ENCODE data around the gene GNG2.

The GNG2 gene

DNA sequence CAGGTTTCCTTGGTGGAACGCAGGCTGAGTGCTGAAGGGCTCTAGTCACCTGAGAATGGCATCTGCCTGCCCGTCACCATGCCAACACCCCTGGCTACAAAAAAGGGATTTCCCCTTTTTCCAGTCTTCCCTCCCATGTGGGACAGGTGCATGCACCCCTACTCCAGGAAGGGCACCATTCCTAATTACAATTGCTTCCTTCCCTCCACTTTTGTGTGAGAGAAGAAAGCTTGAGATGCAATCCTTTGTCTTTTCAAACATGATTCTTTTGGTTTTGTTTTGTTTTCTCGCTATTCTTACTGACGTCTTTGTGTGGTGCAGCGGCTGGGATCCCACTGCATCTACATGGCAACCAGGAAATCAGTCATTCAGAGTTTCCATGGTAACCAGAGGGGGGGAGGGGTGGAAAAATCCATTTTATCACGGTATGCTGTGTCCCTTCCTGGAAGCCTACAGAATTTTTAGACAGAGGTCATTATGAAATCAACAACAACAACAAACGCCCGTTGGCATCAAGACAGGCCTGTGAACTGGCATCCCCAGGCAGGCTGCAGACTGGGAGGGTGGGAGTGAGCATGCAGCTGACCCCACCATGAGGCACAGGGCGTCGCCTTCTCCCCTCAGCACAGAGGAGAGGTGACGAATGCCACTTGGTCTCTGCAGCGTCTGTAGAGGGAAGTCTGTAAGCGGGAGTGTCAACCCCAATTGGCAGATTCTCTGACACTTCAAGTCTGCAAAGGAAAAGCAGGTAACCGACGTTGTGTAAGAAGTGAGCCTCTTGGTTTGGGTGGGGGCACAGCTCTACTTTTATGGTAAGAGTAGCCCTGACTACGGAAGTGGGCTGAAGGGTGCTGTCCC is 13.6 kb upstream of the GNG2 start:
- H3K27me3 ChIP-seq (replicated peaks; ENCODE audit: control insufficient read depth, insufficient read depth, low read length): no peaks in the 10 kb centered on the region
- TF ChIP-seq CTCF (IDR thresholded peaks at IDR 0.05; ENCODE audit: insufficient read depth, low read length, poor library complexity, severe bottlenecking): no peak
- DNase-seq (ENCODE audit: extremely low read depth, insufficient read length): peak; percentile 86
- no peaks in the 10 kb centered on the region for H3K36me3 ChIP-seq (ENCODE audit: control insufficient read depth, insufficient read depth, low read length)
- H3K4me3 ChIP-seq (replicated peaks; ENCODE audit: low read depth, low read length): peak overlapping the region; percentile 68

DNA sequence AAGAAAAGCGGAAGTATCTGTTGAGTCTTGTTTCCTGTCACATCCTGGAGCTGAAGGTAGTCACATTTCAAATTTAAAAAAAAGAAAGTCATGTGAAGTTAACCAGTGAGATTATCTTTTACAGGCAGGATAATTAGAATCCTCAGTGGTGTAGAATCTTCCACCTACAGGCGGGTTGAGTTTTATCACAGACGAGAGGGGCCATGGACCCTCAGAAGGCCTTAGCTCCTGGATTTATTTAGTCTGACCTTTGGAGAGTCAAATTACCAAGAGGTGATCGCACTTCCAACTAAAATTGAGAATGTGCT is 13.0 kb upstream of the GNG2 start:
- Histone ChIP-seq H3K36me3 (ENCODE audit: control insufficient read depth, insufficient read depth, low read length) (no peaks in the 10 kb centered on the region), H3K4me3 (replicated peaks; ENCODE audit: low read depth, low read length) (peak overlapping the region; percentile 22), H3K27me3 (replicated peaks; ENCODE audit: control insufficient read depth, insufficient read depth, low read length) (no peaks in the 10 kb centered on the region)
- no peak for TF ChIP-seq CTCF (IDR thresholded peaks at IDR 0.05; ENCODE audit: insufficient read depth, low read length, poor library complexity, severe bottlenecking)
- no peak for DNase-seq (ENCODE audit: extremely low read depth, insufficient read length)

GRCh38 chr14:51848120-51848519 is 12.3 kb upstream of the GNG2 start:
- Histone ChIP-seq H3K27me3 (replicated peaks; ENCODE audit: control insufficient read depth, insufficient read depth, low read length) (no peaks in the 10 kb centered on the region), H3K4me3 (replicated peaks; ENCODE audit: low read depth, low read length) (no peak overlapping the region), H3K36me3 (ENCODE audit: control insufficient read depth, insufficient read depth, low read length) (no peaks in the 10 kb centered on the region)
- no peak for TF ChIP-seq CTCF (IDR thresholded peaks at IDR 0.05; ENCODE audit: insufficient read depth, low read length, poor library complexity, severe bottlenecking)
- DNase-seq (ENCODE audit: extremely low read depth, insufficient read length): no peak

DNA sequence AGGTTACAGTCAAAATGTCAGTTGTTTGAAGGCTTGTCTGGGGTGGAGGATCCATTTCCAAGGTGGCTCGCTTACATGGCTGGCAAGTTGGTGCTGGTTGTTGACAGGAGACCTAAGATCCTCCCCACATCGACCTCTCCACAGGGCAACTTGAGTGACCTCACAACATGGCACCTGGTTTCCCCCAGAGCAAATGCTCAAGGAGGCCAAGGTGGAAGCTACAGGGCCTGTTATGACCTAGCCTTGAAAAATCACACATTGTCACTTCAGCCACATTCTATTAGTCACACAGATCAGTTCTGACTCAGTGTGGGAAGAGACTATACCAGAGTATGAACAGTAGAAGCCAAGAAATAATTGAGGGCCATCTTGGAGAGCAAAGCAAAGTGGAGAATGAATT is 11.3 kb upstream of the GNG2 start:
- Histone ChIP-seq H3K36me3 (ENCODE audit: control insufficient read depth, insufficient read depth, low read length) (no peaks in the 10 kb centered on the region), H3K4me3 (replicated peaks; ENCODE audit: low read depth, low read length) (no peak overlapping the region), H3K27me3 (replicated peaks; ENCODE audit: control insufficient read depth, insufficient read depth, low read length) (no peaks in the 10 kb centered on the region)
- no peak for TF ChIP-seq CTCF (IDR thresholded peaks at IDR 0.05; ENCODE audit: insufficient read depth, low read length, poor library complexity, severe bottlenecking)
- peak; percentile 50 for DNase-seq (ENCODE audit: extremely low read depth, insufficient read length)

DNA sequence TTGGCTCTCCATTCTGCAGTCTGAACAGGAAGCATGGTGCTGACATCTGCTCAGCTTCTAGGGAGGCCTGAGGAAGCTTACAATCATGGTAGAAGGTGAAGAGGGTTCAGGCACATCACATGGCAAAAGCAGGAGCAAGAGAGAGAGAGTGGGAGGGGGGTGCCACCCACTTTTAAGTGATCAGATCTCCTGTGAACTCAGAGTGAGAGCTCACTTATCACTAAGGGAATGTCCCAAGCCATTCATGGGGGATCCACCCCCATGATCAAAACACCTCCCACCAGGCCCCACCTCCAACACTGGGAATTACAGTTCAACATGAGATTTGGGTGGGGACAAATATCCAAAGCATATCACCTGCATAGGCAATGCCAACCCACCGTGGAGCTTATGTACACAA is 9.8 kb upstream of the GNG2 start:
- DNase-seq (ENCODE audit: extremely low read depth, insufficient read length): no peak
- no peak for TF ChIP-seq CTCF (IDR thresholded peaks at IDR 0.05; ENCODE audit: insufficient read depth, low read length, poor library complexity, severe bottlenecking)
- Histone ChIP-seq H3K4me3 (replicated peaks; ENCODE audit: low read depth, low read length) (no peak overlapping the region), H3K36me3 (ENCODE audit: control insufficient read depth, insufficient read depth, low read length) (no peaks in the 10 kb centered on the region), H3K27me3 (replicated peaks; ENCODE audit: control insufficient read depth, insufficient read depth, low read length) (no peaks in the 10 kb centered on the region)

- Histone ChIP-seq H3K27me3 (replicated peaks; ENCODE audit: control insufficient read depth, insufficient read depth, low read length) (no peaks in the 10 kb centered on the region), H3K4me3 (replicated peaks; ENCODE audit: low read depth, low read length) (no peak overlapping the region), H3K36me3 (ENCODE audit: control insufficient read depth, insufficient read depth, low read length) (no peaks in the 10 kb centered on the region)
- DNase-seq (ENCODE audit: extremely low read depth, insufficient read length): no peak
- no peak for TF ChIP-seq CTCF (IDR thresholded peaks at IDR 0.05; ENCODE audit: insufficient read depth, low read length, poor library complexity, severe bottlenecking)
Observed at GRCh38 chr14:51852541-51852940, 7.9 kb upstream of the GNG2 start.
